ENCODE data around the gene C22orf31. TPM values are rescaled to one million over a fixed set of nuclear protein-coding genes. Genes with fewer than 3 reads are reported as not detected.

The C22orf31 gene
- total RNA-seq, 2 experiments from 2014 or later, result not detected

DNA sequence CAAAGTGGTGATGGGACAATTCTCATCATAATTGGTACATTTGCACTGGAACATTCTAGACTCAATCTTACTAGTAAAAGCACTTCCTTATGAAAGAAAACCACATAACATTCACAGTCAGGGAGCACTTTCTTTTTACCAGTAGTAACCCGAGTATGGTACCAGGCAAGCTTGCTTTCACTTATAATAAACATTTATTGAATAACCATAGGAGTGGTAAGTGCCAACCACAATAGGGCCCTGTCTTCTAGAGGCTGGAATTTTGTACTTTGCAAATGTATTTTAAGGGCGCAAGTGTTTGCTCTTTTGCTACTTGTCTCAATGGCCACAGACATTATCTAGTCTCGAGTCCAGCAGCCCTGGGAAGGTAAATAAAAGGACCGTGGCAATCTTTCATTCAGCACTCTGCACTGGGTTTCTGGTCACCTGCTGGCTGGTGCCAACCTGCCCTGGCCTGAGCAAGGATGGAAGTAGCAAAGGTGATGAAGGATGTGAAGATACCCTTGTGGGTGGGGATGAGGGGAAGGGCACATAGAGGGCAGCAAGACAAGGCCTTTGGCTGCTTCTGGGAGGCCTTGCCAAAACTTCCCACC is 24.2 kb downstream of the C22orf31 start:
- Mint-ChIP-seq H3K27ac (no peak overlapping the region), H3K4me3 (no peak overlapping the region), H3K36me3 (no peaks in the 10 kb centered on the region), H3K4me1 (peaks cover 7% of the 10 kb centered on the region), H3K27me3 (peaks cover 30% of the 10 kb centered on the region), H3K9me3 (no peaks in the 10 kb centered on the region)
- ATAC-seq (ENCODE audit: low read depth), result no peak
- DNase-seq, result no peak
- POLR2A ChIA-PET, result no interaction called here

DNA sequence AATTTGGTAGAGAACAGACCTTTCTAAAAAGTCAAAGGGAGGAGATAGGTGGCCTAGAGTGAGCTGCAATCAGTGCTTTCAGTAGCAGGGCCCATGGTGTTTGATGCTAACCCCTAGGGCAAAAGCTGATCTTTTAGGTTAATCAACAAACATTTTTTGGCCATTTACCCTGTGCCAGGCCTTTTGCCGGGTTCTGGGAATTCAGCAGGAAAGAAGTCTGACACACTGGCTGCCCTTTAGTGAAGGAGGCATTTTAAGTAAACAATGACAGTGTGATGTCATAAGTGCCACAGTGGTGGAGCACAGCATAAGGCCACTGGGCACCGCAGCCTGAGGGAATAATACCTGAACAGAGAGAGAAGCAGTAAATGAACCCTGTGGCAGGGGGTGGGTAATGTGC is 29.0 kb downstream of the C22orf31 start:
- ATAC-seq (ENCODE audit: low read depth) (no peak), DNase-seq (no peak)
- Mint-ChIP-seq H3K4me3 (no peak overlapping the region), H3K27ac (no peak overlapping the region), H3K4me1 (peaks cover 12% of the 10 kb centered on the region), H3K27me3 (peaks cover 57% of the 10 kb centered on the region), H3K36me3 (no peaks in the 10 kb centered on the region), H3K9me3 (no peaks in the 10 kb centered on the region)
- POLR2A ChIA-PET, result interaction anchor here (0.7 kb wide), 1 partner anchor 454 kb away, joined by 3 read pairs; no protein-coding TSS in a partner anchor

DNA sequence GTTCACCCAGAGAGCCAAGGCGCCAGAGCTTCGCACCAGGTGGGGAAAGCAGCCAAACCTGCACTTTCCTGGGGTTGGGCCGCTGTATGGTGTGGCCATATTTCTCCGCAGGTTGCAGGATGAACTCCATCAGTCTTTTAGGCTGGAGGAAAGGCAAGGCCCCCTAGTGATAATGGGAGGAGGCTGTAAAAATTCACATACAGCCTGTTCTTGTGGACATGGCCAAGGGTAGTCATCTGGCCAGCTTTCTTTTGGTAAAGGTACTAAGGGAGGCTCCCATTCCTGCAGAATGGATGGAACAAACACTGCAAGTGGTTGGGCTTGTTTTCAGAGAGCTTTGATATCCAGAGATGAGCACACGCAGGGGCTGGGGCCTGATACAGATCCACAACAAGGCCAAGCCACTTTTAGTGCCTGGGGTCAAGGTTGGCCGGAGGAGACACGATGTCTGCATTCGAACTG is 29.6 kb downstream of the C22orf31 start:
- POLR2A ChIA-PET, result no interaction called here
- no peaks in the 10 kb centered on the region for H3K36me3 Mint-ChIP-seq
- peaks cover 60% of the 10 kb centered on the region for H3K27me3 Mint-ChIP-seq
- H3K27ac Mint-ChIP-seq, result no peak overlapping the region
- no peak for ATAC-seq (ENCODE audit: low read depth)
- no peak overlapping the region for H3K4me3 Mint-ChIP-seq
- H3K4me1 Mint-ChIP-seq, result peaks cover 12% of the 10 kb centered on the region
- no peaks in the 10 kb centered on the region for H3K9me3 Mint-ChIP-seq
- DNase-seq, result no peak

DNA sequence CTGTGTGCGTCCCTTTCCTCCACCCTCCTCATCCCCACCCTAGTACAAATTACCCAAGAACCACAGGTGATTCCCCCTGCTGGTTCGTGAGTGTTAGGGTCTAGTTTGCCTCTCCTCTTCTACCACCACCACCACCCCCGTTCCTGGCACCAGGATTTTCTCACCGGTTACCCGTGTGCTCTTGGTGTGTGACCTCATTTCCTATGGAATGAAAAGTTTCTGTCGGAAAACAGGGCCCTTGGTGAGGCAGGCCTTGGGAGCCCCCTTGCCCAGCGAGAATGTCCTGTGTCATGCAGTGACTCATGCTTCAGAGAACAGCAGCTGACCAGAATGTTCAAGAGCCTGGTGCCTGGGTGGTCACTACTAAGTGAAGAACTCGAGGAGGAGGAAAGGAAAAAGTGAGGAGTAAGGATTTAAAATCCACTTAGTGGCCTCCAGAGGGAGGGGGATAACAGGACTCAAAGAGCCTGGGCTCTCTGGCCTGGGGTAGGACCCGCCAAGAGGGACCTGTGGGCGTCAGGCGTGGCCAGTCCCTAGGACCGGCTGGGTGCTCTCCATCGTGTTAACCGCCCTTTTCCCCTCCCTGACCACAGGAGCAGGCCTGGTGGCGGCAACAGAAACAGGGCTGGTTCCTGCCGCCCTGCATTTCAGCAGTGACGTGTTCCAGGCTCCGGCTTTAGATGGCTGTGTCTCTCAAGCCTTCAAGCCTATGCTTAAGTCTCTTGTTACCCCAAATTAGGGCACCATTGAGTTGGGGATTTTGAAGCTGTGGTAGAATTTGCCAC is 30.2 kb downstream of the C22orf31 start:
- Mint-ChIP-seq H3K4me1 (peaks cover 12% of the 10 kb centered on the region), H3K27ac (no peak overlapping the region), H3K9me3 (no peaks in the 10 kb centered on the region), H3K27me3 (peaks cover 65% of the 10 kb centered on the region), H3K36me3 (no peaks in the 10 kb centered on the region), H3K4me3 (peak overlapping the region; percentile 30)
- ATAC-seq (ENCODE audit: low read depth), result no peak
- POLR2A ChIA-PET, result no interaction called here
- no peak for DNase-seq

DNA sequence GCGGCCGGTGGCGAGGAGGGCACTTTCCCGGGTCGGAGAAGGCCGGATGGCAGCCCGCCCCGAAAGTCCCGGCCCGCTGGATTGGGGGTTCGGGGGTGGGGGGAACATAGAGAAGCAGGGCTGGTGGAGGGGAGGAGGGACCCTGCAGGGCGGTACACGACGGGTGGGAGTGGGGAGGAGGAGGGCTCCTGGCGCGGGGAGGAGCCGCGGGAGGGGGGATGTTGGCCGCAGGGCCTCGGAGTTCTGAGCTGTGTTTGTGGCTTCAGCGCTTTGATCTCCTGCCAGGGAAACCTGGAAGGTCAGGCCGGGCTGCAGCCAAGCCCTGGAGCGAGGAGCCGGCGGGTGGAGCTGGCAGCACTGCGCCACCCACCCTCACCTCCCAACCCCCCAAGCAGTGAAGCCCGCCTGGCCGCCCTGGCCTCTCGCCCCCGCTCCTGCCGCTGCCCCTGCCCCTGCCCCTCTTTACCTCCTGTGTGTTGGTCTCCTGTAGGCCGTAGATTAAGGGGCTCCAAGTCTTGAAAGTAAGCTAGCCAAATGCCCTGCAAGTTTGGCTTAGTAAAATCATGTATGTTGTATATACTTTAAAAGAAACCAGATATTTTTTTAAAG is 30.9 kb downstream of the C22orf31 start:
- Mint-ChIP-seq H3K36me3 (no peaks in the 10 kb centered on the region), H3K4me1 (peaks cover 12% of the 10 kb centered on the region), H3K9me3 (no peaks in the 10 kb centered on the region), H3K27ac (no peak overlapping the region), H3K4me3 (peak overlapping the region; percentile 73), H3K27me3 (peaks cover 65% of the 10 kb centered on the region)
- ATAC-seq (ENCODE audit: low read depth), result peak; percentile 18
- no peak for DNase-seq
- POLR2A ChIA-PET, result interaction anchor here (0.5 kb wide), 1 partner anchor 240 kb away, joined by 3 read pairs; no protein-coding TSS in a partner anchor

DNA sequence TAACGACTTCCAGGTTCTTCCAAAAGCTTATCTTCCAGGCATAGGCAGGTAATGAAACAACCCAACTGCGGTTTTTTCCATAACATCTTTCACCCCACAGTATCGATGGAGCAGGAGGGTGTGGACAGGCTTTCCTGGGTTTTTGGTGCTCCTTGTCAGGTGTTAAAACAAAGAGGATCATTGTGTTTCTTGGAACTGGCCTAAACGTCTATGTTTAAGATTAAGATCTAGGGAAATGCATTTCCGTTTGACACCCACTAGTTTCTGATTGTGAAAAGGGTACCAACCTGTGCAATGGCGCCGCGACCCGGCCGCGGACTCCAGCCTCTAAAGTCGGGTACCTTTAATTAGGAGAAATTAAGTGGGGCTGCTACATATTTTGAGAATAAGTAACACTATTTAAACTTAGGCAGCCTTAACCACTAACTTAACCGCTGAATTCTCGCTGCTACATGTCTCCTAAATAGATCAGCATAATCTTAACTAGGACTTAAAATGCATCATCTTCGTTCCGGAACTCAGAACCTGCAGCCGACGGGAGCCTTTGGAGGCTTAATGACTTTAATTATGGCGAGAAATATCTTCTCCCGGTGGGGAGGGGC is 31.5 kb downstream of the C22orf31 start:
- POLR2A ChIA-PET, result no interaction called here
- peak; percentile 39 for ATAC-seq (ENCODE audit: low read depth)
- Mint-ChIP-seq H3K27ac (no peak overlapping the region), H3K9me3 (no peaks in the 10 kb centered on the region), H3K36me3 (no peaks in the 10 kb centered on the region), H3K4me3 (peak overlapping the region; percentile 73), H3K27me3 (peaks cover 69% of the 10 kb centered on the region), H3K4me1 (peaks cover 12% of the 10 kb centered on the region)
- DNase-seq, result no peak

DNA sequence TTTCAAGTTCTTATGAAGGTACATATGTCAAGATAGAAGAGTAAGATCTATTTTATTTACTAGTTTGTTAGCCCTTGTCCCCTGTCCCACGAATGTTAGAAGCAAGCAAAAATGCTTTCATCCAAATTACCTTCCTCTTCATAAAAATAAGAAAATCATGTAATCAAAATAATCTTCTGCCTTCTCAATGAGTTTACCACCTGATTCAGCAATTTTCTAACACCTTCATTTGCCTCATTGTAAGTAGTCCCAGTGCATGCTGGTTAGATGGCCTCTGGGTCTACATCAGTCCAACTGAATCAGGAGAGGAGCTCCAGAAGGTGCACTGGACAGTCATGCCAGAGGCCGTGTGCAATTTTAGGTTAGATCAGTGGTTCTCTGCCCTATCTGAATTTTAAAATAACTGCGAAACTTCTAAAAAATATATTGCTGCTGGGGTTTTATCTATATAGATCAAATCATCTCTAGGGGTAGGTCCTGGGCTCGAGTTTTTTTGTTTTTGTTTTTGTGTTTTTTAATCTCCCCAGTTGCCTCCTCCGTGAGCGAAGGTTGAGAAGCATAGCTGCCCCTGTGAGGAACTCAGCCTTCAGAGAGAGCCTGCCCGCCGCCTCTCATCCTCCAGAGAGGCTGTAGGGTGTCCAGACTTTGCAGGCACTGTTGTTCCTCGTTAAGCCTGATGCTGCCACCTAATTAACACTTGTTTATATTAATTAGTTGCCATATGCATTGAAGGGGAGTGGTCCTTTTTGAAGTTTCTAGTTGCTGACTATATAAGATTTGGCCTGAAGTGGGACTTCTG is 32.2 kb downstream of the C22orf31 start:
- no peak for ATAC-seq (ENCODE audit: low read depth)
- no peaks in the 10 kb centered on the region for H3K9me3 Mint-ChIP-seq

DNA sequence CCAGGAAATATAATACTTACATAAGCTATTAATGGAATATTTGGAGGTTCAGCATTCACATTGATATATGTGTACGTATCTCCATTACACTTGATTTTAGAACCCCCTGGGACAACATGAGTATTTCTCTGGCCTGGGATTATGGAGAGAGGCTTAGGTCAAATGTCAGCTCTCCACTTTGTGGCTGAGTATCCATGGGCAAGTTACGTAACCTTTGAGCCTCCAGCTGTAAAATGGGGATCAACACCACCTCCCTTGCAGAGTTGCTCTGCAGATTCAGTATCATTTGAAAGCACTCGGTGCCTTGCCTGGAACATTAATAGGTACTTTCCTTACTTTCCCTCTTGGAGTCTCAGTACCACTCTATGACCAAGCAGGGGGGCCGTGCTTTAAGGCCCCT is 33.2 kb downstream of the C22orf31 start:
- no peak for ATAC-seq (ENCODE audit: low read depth)
- Mint-ChIP-seq H3K4me1 (peaks cover 14% of the 10 kb centered on the region), H3K36me3 (no peaks in the 10 kb centered on the region), H3K27ac (no peak overlapping the region), H3K9me3 (no peaks in the 10 kb centered on the region), H3K4me3 (no peak overlapping the region), H3K27me3 (peaks cover 62% of the 10 kb centered on the region)
- POLR2A ChIA-PET, result no interaction called here
- no peak for DNase-seq

More for the DNA sequence above, 32.2 kb downstream of the C22orf31 start:
- POLR2A ChIA-PET, result no interaction called here
- Mint-ChIP-seq H3K4me1 (peaks cover 12% of the 10 kb centered on the region), H3K27me3 (peaks cover 65% of the 10 kb centered on the region), H3K4me3 (no peak overlapping the region), H3K27ac (no peak overlapping the region), H3K36me3 (no peaks in the 10 kb centered on the region)
- DNase-seq, result no peak

DNA sequence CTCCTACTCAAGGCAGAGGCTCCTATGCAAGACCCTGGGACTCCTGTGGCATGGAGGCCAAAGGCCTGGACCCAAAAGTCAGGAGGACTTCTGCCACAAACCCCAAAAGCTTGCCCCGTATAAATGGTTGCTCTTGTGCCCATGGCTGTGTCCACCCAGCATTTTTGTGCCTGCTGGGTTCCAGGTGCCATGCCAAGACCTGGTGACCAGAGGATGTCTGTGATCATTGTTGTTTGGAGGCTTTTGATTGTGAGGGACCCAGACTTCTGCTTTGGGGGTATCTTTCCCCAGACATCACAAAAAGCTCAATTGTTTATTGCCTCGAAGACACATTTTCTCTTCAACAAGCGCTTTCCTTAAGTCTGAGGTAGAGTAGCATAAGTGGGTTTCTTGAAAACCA is 35.1 kb downstream of the C22orf31 start:
- H3K9me3 Mint-ChIP-seq, result no peaks in the 10 kb centered on the region
- POLR2A ChIA-PET, result no interaction called here
- peaks cover 14% of the 10 kb centered on the region for H3K4me1 Mint-ChIP-seq
- ATAC-seq (ENCODE audit: low read depth) (no peak), DNase-seq (no peak)
- H3K4me3 Mint-ChIP-seq, result no peak overlapping the region
- H3K27ac Mint-ChIP-seq, result no peak overlapping the region
- H3K36me3 Mint-ChIP-seq, result no peaks in the 10 kb centered on the region
- peaks cover 50% of the 10 kb centered on the region for H3K27me3 Mint-ChIP-seq

DNA sequence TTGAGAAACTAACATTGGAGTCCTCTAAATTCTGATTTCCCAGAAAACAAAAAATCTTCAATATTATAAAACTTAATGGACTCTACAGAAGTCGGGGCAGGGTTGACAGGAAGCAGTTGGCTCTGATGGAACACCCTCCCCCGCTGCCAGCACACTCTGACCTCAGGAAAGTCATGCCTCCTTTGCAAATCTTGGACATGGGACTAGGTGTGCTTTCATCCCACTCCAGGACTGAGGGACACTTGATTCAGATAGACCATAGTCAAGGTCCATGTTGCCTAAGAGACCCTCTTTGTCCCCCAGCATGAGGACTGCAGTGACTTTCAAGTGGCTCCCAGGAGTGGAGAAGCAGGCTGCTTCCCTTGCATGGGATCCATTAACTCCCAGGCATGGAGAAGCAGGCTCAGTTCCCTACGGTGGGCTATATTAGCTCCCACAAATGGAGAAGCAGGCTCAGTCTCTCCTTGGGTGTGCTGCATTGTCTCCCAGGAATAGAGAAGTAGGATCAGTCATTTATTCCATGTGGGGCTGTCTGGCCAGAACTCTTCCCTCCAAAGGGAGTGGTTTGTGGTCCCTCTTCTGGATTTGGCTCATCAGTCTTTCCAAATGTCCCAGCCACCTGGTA is 38.3 kb downstream of the C22orf31 start:
- POLR2A ChIA-PET, result interaction anchor here (0.7 kb wide), 1 partner anchor 542 kb away, joined by 3 read pairs; no protein-coding TSS in a partner anchor
- no peak overlapping the region for H3K4me3 Mint-ChIP-seq
- peaks cover 2% of the 10 kb centered on the region for H3K4me1 Mint-ChIP-seq
- H3K9me3 Mint-ChIP-seq, result peaks cover 3% of the 10 kb centered on the region
- H3K27ac Mint-ChIP-seq, result no peak overlapping the region
- H3K36me3 Mint-ChIP-seq, result no peaks in the 10 kb centered on the region
- DNase-seq, result no peak
- H3K27me3 Mint-ChIP-seq, result peaks cover 34% of the 10 kb centered on the region
- no peak for ATAC-seq (ENCODE audit: low read depth)

DNA sequence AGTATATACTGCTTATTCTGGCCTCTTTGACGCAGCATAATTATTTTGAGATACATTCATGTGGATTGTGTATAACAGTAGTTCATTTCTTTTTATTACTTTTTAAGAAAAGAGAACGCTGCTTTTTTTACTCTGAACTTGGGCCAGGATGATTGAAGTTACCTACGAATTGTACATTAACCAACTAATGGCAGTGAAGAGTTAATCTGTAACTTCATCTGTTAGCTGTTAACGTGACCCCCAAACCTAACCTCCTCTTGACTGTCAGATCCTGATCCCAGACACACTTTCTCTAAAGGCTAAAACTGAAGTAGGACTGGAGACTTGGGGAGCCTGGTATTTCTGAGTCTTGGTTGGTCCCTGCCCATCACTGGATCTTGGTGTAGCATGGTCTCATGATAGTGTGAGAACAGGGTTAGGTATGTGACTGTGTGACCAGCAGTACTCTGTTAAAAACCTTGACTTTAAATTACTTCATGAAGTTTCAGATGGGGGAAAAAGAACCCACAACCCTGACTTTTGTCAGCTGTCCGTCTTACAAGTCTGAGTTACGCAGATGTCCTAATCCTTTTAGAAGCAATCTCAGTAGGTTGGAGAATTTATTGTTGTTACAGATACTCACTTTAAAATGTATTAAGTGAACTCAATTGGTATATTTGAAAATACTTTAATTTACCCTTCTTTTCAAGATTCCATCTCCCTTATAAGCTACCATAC is 39.4 kb downstream of the C22orf31 start:
- peaks cover 6% of the 10 kb centered on the region for H3K9me3 Mint-ChIP-seq
- POLR2A ChIA-PET, result no interaction called here
- H3K4me1 Mint-ChIP-seq, result peaks cover 2% of the 10 kb centered on the region
- H3K36me3 Mint-ChIP-seq, result no peaks in the 10 kb centered on the region
- no peak overlapping the region for H3K4me3 Mint-ChIP-seq
- ATAC-seq (ENCODE audit: low read depth), result no peak
- DNase-seq, result no peak
- H3K27me3 Mint-ChIP-seq, result peaks cover 36% of the 10 kb centered on the region
- no peak overlapping the region for H3K27ac Mint-ChIP-seq

Measured in activated naive CD8-positive, alpha-beta T cell treated with anti-CD3 and anti-CD28 coated beads, Interleukin-2, amount 10 ng/mL, durations not matched to agents 7 days and 5 days (primary cell).